Stimulated activated CD8-positive, alpha-beta memory T cell treated with anti-CD3 and anti-CD28 coated beads, Interleukin-15, amount 100 ng/mL, for 1 hour (primary cell): ENCODE data around the gene REL.
"Not testable (repeated sequence)": the region's sequence is repeated elsewhere in the genome, so short reads cannot be mapped to it uniquely, and the experiment has no call there.

Experiments used
- DNase-seq: peaks from one replicate; pipeline ENCODE4 v3.0.0-alpha.2; 2020; ENCODE audit warnings: low read depth

The REL gene

DNA sequence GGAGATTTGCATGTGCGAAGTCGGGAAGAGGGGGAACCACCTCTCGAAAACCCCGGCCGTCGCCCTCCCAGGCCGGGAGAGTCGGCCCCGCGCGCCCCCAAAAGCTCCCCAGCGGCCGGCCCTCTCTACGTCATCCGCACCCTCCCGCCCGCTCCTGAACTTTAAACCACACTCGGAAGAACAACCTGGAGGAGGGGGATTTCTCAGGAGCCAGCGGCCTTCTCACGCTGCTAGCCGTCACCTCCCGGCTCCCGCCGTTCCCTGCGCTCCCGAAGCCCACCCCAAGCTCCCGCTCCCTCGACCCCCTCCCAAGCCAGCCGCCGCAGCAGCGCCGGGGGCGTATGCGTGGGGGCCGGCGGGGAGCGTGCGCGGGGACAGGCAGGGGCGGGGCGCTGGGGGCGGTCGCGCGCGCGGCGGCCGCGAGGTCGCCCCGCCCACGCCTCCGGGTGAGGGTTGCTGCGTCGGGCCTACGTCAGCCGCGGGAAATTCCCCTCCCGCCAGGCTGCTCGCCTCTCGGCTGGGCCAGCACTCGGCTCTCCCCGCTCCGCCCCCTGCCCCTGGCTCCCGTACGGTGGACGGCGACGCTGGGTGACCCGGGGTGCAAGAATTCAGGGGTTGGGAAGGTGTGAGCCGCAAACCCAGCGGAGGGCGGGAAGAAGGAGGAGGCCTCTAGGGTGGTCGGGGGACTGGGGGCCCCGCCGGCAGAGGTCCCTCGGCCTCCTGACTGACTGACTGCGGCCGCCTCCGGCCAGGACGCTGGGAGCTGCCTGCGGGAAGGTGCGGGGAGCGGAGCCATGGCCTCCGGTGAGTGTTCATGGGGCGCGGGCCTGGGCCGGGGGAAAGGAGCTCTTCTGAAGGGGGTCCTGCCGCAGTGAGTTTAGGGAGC is at the start of gene REL:
Gene REL (plus strand): TSS at position 528 of the 886 bp plus-strand sequence. CDS start 267 bp downstream, at position 795.
- DNase-seq: peak; percentile 79

DNA sequence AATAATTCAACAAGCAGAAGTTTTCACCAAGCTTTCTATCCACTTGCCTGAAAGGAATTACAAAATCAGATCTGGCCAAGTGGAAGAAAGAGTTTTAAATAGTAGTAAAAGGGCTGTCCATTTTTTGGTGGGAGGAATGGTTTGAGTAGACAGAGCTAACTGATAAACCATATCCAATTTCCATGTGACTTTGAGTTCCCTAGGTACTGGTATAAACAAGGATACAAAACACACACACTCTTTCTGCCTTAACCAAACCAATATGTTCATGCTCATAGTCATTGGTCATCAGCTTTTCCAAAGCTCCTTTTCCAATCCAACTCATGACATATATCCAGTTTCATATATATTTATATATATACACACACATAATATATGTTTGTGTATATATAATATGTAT is 49.5 kb upstream of the REL start:
- DNase-seq: no peak

- DNase-seq: no peak
Measured at GRCh38 chr2:60832621-60833020, 48.8 kb upstream of the REL start.

DNA sequence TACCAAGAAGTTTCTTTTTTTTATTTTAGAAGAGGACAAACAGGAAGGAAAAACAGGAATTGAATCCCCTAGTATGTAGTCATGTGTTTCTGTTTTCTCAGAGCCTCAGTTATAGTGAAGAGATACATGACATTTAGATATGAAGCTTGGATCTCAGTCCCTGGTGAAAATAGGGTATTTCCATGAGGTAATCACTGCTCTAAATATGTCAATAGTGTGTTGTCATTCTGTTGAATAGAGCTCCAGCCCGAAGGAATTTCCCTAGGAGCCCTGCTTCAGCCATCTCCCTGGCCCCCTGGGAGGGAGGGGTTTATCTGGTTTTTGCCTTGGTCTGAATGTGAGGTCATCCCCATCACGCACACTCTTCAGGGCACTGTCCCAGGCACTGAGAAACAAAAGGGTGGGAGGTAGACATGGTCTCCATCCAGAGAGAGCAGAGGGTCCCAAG is 47.1 kb upstream of the REL start:
- DNase-seq: no peak

GRCh38 chr2:60836491-60836890 is 44.9 kb upstream of the REL start:
- no peak for DNase-seq

DNA sequence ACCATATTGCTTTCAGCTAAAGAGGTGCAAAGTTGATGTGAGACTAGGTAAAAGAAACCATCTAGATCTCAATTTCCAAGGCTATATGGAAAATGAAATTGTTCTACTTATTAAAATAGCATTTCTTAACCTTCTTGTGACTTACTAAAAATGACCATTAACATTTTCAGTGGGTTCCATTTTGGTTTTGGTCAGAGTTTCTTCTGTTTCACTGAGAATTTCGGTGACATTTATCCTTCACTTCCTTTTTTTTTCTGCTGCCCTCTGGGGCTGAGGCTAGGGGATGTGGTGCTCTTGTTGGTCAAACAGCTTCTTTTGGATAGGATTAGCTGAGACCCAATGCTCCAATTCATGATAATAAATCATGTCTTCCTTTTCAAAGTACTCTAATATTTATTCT is 44.3 kb upstream of the REL start:
- DNase-seq: no peak

DNA sequence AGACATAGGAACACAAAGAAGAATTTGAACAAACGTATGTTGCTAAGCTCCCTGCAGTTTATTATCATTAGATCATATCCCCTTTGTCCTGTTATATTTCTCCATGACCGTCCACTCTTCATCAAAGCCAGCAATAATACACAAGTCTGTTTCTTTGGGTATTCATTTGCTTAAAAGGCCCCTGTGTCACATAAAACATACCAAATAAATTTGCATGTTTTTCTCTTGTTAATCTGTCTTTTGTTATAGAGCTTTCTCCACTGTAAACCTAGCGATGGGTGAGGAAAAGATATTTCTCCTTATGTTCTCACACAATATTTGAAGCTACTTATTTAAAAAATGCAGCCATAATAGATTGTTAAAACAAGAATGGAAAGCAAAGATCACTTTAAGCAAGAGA is 42.9 kb upstream of the REL start:
- DNase-seq: no peak

DNA sequence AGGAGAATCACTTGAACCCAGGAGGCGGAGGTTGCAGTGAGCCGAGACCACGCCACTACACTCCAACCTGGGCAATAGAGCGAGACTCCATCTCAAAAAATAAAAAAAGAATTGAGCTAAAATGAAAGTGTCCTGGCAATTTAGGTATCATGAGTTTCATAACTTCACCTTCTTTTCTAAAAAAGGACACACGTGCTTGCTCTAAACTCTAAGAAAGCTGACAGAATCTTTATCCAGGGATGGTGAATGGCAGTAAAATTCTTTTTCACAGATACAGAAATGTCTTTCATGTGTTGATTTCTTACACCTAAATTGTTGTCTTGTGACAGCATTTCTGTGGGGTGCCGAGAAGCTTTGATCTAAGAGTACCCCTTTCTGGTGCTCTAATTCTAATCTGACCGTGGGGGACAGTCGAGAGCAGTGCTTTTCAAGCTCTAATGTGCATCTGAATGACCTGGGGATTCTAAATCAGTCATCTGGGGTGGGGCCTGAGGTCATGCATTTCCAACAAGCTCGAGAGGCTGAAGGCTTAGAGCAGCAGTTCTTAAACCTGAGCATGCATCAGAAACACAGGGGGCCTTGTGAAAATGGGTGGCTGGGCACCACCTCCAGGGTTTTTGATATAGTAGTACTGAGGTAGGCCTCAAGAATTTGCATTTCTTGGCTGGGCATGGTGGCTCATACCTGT is 42.1 kb upstream of the REL start:
- DNase-seq: no peak

DNA sequence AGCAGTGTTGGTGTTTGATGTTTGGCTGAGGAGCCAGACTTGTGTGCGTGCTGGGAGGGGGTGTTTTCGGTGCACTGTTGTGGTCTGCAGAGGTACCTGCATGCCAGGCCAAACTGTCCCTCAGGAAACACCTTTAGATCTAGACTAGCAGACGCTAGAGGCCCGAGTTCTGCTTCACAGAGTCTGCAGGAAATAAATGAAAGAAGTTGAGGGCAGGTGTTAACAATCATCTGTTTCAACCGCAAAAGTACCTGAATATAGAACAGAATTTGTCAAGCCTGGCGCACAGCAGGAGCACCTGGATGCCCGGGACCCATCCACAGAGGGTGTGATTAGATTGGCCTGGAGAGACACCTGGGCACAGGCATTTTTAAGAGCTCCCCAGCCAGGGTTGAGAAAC is 40.5 kb upstream of the REL start:
- DNase-seq: no peak

- no peak for DNase-seq
Measured at GRCh38 chr2:60843006-60843405, 38.4 kb upstream of the REL start.

GRCh38 chr2:60844105-60844504 is 37.3 kb upstream of the REL start:
- no peak for DNase-seq

DNA sequence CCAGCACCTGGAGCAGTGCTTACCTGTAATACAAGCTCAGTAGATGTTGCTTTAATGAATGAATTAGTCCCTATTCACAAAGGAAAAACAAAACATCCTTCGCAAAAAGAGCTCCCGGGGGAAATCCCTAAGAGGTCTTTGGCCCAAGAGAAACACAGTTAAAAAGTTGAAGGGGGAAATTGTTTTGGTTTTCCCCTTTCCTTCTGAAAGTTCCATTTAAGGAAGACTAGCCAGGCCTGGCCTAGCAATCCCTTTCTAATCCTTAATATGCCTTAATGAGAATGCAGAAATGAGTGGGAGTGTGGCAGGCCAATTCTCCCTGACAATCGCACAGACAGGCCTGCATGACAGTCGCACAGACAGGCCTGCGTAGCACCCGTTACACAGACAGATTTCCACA is 33.5 kb upstream of the REL start:
- no peak for DNase-seq

GRCh38 chr2:60849187-60849586 is 32.2 kb upstream of the REL start:
- DNase-seq: no peak

GRCh38 chr2:60852282-60852860 is 29.0 kb upstream of the REL start:
- DNase-seq: no peak

GRCh38 chr2:60853531-60853930 is 27.8 kb upstream of the REL start:
- no peak for DNase-seq

DNA sequence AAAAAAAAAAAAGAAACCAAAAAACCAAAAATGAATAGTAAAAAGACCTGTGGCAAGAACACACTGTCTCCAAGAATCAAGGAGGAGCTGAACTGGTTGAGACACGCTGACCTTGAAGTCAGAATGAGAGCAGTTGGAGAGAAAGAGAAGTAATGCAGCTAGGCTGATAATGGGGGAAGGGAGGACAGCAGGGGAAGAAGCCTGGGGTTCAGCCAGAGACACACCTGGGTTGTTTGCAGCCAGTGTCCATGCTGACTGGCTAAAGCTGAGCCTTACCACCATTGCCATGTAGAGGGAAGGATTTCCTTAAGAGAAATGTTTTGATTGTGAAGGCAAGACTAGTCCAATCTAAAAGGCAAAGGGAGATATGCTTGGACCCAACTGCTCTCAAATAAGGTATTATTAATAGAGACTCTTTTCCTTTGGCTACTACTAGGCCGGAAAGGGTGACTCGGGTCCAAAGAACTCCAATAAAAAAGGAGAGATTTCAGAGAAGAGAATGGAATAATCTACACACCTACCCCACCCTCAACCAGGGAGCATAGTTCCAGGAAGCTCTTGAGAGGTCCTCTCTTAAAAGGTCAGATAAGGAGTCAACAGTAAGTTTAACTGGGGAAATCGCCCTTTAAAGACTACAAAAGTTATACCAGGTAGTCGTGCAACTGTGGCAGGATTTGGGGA is 25.2 kb upstream of the REL start:
- no peak for DNase-seq

GRCh38 chr2:60857056-60857455 is 24.3 kb upstream of the REL start:
- no peak for DNase-seq

DNA sequence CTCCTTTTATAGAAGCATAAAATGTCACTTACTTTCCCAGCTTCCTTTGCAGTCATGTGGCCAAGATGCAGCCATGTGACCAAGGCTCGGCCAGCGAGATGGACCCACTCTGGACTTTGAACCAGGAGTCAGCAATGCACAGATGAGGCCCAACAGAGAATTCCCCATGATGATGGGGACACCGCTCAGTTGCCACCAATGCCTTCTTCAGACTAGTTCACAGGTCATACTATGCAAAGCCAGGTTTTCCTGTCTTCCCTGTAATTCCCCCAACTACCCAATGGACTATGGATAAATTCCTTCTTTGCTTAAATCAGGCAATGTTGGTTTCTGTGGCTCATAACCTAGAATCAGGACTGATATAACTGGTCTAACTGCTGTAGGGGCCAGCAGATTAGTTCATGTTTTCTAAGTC is 22.5 kb upstream of the REL start:
- no peak for DNase-seq

DNA sequence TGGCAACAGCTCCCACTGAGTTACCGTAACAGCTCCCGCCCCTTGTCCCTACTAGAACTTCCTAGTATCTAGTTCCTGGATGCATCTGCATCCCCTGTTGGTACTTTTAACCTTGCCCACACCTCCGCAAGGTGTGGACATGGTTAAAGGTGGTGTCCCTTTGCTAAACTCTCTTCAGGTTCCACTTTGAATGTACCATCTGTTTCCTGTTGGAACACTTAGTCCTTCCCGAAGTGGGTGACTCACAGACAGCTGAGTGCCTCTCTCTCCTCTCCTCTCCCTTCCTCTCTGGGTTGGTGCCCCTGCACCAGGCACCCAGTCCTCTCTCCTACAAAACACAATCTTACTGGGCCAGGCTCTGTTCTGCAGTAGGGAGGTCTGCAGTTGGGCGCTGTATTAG is 19.6 kb upstream of the REL start:
- DNase-seq: no peak

- no peak for DNase-seq
Measured at GRCh38 chr2:60862642-60863041, 18.7 kb upstream of the REL start.

GRCh38 chr2:60865361-60865760 is 16.0 kb upstream of the REL start:
- DNase-seq: not testable (repeated sequence)

DNA sequence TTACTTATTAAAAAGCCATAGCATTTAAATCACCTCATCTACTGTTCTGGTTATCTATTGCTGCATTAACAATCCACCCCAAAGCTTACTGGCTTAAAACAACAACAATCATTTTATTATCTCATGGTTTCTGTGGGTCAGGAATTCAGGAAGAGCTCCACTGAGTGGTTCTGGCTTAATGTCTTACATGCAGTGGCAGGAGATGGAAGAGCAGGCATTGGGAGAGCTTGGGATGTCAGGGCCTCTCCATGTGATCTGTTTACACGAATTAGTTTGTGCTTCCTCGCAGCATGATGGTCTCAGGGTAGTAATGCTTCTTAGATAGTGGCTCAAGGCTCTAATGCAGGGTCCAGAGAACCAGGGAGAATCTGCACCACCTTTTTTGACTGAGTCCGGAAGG is 14.4 kb upstream of the REL start:
- no peak for DNase-seq

- DNase-seq: no peak
Measured at GRCh38 chr2:60867848-60868247, 13.5 kb upstream of the REL start.
